Adrenal gland (tissue), 12 donors: ENCODE data around the gene ALDH16A1. TPM values are rescaled to one million over a fixed set of nuclear protein-coding genes. Genes with fewer than 3 reads are reported as not detected.

Experiments used
- DNase-seq, 7 donors: peaks; one replicate each; pipeline ENCODE4 v3.0.0-alpha.2; 2019 to 2020
- H3K27ac ChIP-seq, 5 donors: fragments of 200-600 bp; sonication (generic) in 4 of 5; 1 replicate in 3 of 5; 2 replicates in 2 of 5; pipeline versions ENCODE4 v1.5.1 to v1.8.0; 2016 to 2020; ENCODE audit warnings: mild to moderate bottlenecking in 1 of 5
- H3K27me3 ChIP-seq: fragments of 200-600 bp; 2 replicates; pipeline ENCODE4 v1.8.0; 2021
- H3K36me3 ChIP-seq, 2 donors: fragments of 200-600 bp; replicated peaks in 1 of 2; 1 replicate in 1 of 2; 2 replicates in 1 of 2; pipeline versions ENCODE4 v1.5.1 to v1.8.0; 2018 to 2022
- H3K4me1 ChIP-seq, 2 donors: fragments of 200-600 bp; replicated peaks in 1 of 2; 1 replicate in 1 of 2; 2 replicates in 1 of 2; pipeline versions ENCODE4 v1.5.1 to v1.8.0; 2018 to 2021
- H3K4me3 ChIP-seq, 4 donors: fragments of 200-600 bp; sonication (generic) in 3 of 4; one replicate each; pipeline ENCODE4 v1.5.1; 2016 to 2018
- H3K9me3 ChIP-seq, 3 donors: fragments of 200-600 bp; sonication (generic) in 1 of 3; replicated peaks in 1 of 3; 1 replicate in 2 of 3; 2 replicates in 1 of 3; pipeline versions ENCODE4 v1.5.1 to v1.8.0; 2016 to 2021
- POLR2A ChIP-seq, 2 donors: fragments of 450-650 bp; IDR thresholded peaks; one replicate each; pipeline ENCODE4 v1.6.1; 2017; ENCODE audit warnings: antibody characterized with exemption in 2 of 2, mild to moderate bottlenecking in 2 of 2, moderate library complexity in 1 of 2
- WGBS, 4 donors: extraction: QIAGEN DNeasy Blood & Tissue Kit in 2 of 4; methylation state at CpG; one replicate each; pipeline versions ENCODE4 v1.1.5 to v1.1.7; 2013 to 2017; 5-methylcytosine and 5-hydroxymethylcytosine counted together
- intact Hi-C, 2 donors: fragments of 100-400 bp; cut with DNase I; formaldehyde crosslinking; loops; one replicate each; pipeline versions ENCODE4 v1.14.1 to v1.15.0; 2022 to 2023
- polyA plus RNA-seq, 3 donors: library from polyadenylated mRNA; stranded (reverse); fragments of 200-250 nt in 2 of 3; fragments of 350-450 nt in 1 of 3; fragmentation: Illumina TruSeq in 1 of 3; extraction: RNeasy Lipid Tissue Mini Kit (QIAGEN cat#74804) in 1 of 3; gene quantifications; one replicate each; pipeline ENCODE4 v1.2.3, GENCODE V29; 2013 to 2014
- total RNA-seq, 9 donors: library from RNA; depleted of rRNA in 4 of 9; stranded (reverse); fragments of >200 nt in 4 of 9; fragments of 120-200 nt in 1 of 9; fragmentation: NEBNext Ultra II Directional in 1 of 9; extraction: Animal tissue kit (Norgen Biotek cat#: 25700) in 1 of 9; gene quantifications; one replicate each; pipeline versions ENCODE4 v1.1.0 to v1.2.4, GENCODE V29; 2013 to 2023
- TF ChIP-seq, protein P1 (sequence below), 6 experiments: fragments of 450-650 bp in 4 of 6; fragments of 200-600 bp in 2 of 6; sonication (generic) in 1 of 6; IDR thresholded peaks; 1 replicate in 5 of 6; 2 replicates in 1 of 6; pipeline versions ENCODE4 v1.5.1 to v1.8.0; 2016 to 2021; ENCODE audit warnings: antibody characterized with exemption in 6 of 6, mild to moderate bottlenecking in 2 of 6, moderate library complexity in 1 of 6
- donor health status: healthy with polysubstance abuse.
- donor health status: Bipolar disorder and iron deficiency.
- donor health status: DM: yes; HTN: yes; CAD: no.
- donor health status: DM: no; HTN: no; CAD: no.
- donor health status: DM: no; HTN: no; CAD: no.
- donor health status: DM: yes; HTN: yes; CAD: no.

Gene ALDH16A1
- total and polyA plus RNA-seq, 12 donors: 3.6 to 95.5 (median 29.7) TPM

DNA sequence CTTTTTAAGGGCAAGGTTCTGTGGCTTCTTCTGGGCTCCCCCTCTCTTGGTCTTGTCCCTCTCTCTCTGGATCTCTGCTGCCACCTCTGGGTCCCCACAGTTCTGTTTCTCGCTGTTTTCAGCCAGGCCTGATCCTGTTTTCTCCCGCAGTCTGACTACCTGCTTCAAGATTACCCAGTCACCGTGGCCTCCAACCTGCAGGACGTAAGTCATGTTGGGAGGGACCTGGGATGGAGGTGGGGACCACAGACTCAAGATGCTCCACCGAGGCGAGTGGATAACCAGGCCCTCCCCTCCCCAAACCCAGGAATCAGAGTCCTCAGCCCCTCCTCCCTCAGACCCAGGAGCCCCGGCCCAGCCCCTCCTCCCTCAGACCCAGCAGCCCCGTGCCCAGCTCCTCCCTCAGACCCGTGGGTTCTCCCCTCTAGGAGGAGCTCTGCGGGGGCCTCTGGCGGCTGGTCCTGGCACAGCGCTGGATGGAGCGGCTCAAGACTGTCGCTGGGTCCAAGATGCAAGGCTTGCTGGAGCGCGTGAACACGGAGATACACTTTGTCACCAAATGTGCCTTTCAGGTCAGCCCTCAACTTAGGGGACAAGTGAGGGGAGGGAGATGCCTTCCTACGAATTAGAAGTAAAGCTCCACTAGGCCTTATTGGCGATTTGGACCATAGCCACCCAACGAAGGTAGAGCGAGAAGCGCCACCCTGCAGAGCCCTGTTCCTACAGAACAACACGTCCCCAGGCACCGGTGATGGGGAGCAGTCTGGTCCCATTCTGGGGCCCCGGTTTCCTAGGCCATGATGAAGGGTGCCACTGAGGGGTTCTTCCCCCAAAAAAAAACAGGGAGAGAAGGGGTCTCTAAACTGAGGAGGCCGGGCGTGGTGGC is 23.2 kb downstream of the ALDH16A1 start:
- DNase-seq: no peak
- H3K9me3 ChIP-seq: no peaks in the 10 kb centered on the region
- H3K27ac ChIP-seq: no peak overlapping the region
- H3K4me3 ChIP-seq: no peak overlapping the region
- no peaks in the 10 kb centered on the region for H3K36me3 ChIP-seq
- no peak for TF ChIP-seq POLR2A (IDR thresholded peaks at IDR 0.05)
- TF ChIP-seq, protein P1, sequence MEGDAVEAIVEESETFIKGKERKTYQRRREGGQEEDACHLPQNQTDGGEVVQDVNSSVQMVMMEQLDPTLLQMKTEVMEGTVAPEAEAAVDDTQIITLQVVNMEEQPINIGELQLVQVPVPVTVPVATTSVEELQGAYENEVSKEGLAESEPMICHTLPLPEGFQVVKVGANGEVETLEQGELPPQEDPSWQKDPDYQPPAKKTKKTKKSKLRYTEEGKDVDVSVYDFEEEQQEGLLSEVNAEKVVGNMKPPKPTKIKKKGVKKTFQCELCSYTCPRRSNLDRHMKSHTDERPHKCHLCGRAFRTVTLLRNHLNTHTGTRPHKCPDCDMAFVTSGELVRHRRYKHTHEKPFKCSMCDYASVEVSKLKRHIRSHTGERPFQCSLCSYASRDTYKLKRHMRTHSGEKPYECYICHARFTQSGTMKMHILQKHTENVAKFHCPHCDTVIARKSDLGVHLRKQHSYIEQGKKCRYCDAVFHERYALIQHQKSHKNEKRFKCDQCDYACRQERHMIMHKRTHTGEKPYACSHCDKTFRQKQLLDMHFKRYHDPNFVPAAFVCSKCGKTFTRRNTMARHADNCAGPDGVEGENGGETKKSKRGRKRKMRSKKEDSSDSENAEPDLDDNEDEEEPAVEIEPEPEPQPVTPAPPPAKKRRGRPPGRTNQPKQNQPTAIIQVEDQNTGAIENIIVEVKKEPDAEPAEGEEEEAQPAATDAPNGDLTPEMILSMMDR (IDR thresholded peaks at IDR 0.05): peak in 5 of 6 experiments; percentile 6 to 31 (median 11)
- H3K4me1 ChIP-seq: peaks cover 5 to 6% of the 10 kb centered on the region in 2 donors
- intact Hi-C loops: no loop called here
- 59 to 81% (median 69%) methylated on average over 17 to 27 of the region's 27 CpGs for WGBS, 4 donors
- H3K27me3 ChIP-seq: no peaks in the 10 kb centered on the region

GRCh38 chr19:49479975-49480628 is 27.1 kb downstream of the ALDH16A1 start:
- H3K9me3 ChIP-seq: no peaks in the 10 kb centered on the region
- WGBS, 4 donors: 88 to 93% (median 90%) methylated on average over 8 to 14 of the region's 14 CpGs
- H3K27me3 ChIP-seq: no peaks in the 10 kb centered on the region
- intact Hi-C loops: no loop called here
- no peak overlapping the region for H3K27ac ChIP-seq
- no peak overlapping the region for H3K4me3 ChIP-seq
- H3K36me3 ChIP-seq: no peaks in the 10 kb centered on the region
- peaks cover 0 to 6% of the 10 kb centered on the region in 2 donors for H3K4me1 ChIP-seq
- no peak for DNase-seq
- TF ChIP-seq, protein P1 (IDR thresholded peaks at IDR 0.05): no peak
- no peak for TF ChIP-seq POLR2A (IDR thresholded peaks at IDR 0.05)

DNA sequence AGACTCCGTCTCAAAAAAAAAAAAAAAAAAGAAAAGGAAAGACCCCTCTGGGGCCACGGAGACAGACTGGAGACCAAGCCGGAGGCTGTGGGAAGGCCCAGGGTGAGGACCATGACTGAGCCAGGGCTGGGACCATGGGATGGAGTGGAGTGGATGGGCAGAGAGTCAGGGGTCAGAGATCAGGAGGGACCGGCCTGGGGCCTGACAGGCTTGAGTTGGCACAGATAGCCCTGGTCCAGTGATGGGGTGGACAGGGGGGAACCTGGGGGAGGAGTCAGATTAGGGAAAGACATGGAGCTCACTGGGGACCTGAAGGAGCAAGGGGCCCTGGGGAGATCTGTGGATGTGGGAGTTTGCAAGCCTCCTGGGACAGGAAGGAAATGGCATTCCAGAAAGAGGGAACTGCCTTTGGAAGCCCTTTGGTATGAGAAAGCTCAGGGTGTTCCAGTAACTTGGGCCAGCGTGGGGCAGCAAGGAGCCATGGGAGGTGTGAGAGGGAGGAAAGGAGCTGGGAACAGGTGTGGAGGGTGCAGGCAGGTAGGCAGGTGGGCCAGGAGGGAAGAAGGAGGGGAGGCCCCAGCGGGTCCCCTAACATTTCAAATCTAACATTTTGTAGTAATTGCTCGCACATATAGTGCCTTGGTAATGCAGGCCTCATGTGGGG is 28.1 kb downstream of the ALDH16A1 start:
- 81 to 88% (median 88%) methylated on average over 7 of the region's 7 CpGs for WGBS, 4 donors
- Histone ChIP-seq H3K27me3 (no peaks in the 10 kb centered on the region), H3K4me3 (no peak overlapping the region), H3K36me3 (no peaks in the 10 kb centered on the region), H3K9me3 (no peaks in the 10 kb centered on the region), H3K4me1 (peaks cover 0 to 6% of the 10 kb centered on the region in 2 donors), H3K27ac (no peak overlapping the region)
- DNase-seq: no peak
- TF ChIP-seq, protein P1 (IDR thresholded peaks at IDR 0.05): no peak
- no peak for TF ChIP-seq POLR2A (IDR thresholded peaks at IDR 0.05)
- intact Hi-C loops: no loop called here

DNA sequence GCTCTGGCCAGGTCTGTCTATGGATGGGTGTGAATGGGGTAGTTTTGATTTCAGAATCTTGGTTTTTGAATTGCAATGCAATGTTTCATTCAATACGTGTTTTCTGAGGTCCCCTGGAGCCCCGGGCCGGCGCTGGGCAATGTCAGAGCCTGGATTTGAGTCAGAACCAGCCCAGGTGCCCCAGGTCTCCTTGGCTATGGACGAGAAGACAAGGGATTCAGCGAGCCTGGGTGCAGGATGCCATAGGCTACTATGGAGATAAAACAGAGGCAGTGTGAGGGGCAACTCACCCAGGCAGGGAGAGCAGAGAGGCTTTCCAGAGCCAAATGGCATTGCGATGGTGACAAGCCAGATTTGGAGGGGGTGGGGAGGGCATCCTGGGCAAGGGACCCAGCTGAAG is 33.2 kb downstream of the ALDH16A1 start:
- TF ChIP-seq POLR2A (IDR thresholded peaks at IDR 0.05): no peak
- TF ChIP-seq, protein P1 (IDR thresholded peaks at IDR 0.05): no peak
- Histone ChIP-seq H3K4me3 (no peak overlapping the region), H3K9me3 (no peaks in the 10 kb centered on the region), H3K4me1 (peaks cover 14 to 27% of the 10 kb centered on the region in 2 donors), H3K27ac (no peak overlapping the region), H3K36me3 (peaks cover 0 to 22% of the 10 kb centered on the region in 2 donors), H3K27me3 (no peaks in the 10 kb centered on the region)
- intact Hi-C loops: no loop called here
- WGBS, 4 donors: 87 to 98% (median 89%) methylated on average over 7 of the region's 7 CpGs
- no peak for DNase-seq
